Neural progenitor cell (in vitro differentiated cells): ENCODE measurements around the gene PLA2G5. TPM values are rescaled to one million over a fixed set of nuclear protein-coding genes. Genes with fewer than 3 reads are reported as not detected.

Source experiments
- DNase-seq: peaks from one replicate; pipeline ENCODE4 v3.0.0-alpha.2; 2016; ENCODE audit warnings: low spot score
- H2AFZ ChIP-seq: fragments of 200-600 bp; sonication (generic); replicated peaks from 2 replicates; pipeline ENCODE4 v1.6.1; 2016; ENCODE audit warnings: antibody characterized with exemption
- H3F3A ChIP-seq: fragments of 200-600 bp; sonication (generic); 2 replicates; pipeline ENCODE4 v1.6.1; 2016; ENCODE audit warnings: antibody characterized with exemption, low read depth
- H3K27ac ChIP-seq: fragments of 200-600 bp; sonication (generic); 2 replicates; pipeline ENCODE4 v1.5.1; 2016; ENCODE audit warnings: mild to moderate bottlenecking
- H3K27me3 ChIP-seq: fragments of 200-600 bp; sonication (generic); 2 replicates; pipeline ENCODE4 v1.6.1; 2016; ENCODE audit warnings: mild to moderate bottlenecking, moderate library complexity
- H3K36me3 ChIP-seq: fragments of 200-600 bp; sonication (generic); 2 replicates; pipeline ENCODE4 v1.5.1; 2016
- H3K4me1 ChIP-seq: fragments of 200-600 bp; sonication (generic); 2 replicates; pipeline ENCODE4 v1.6.1; 2016; ENCODE audit warnings: mixed run types
- H3K4me2 ChIP-seq: fragments of 200-600 bp; sonication (generic); 2 replicates; pipeline ENCODE4 v1.6.1; 2016
- H3K4me3 ChIP-seq: fragments of 200-600 bp; sonication (generic); 2 replicates; pipeline ENCODE4 v1.5.1; 2016
- H3K79me2 ChIP-seq: fragments of 200-600 bp; sonication (generic); 2 replicates; pipeline ENCODE4 v1.6.1; 2016; ENCODE audit warnings: low read depth
- H3K9ac ChIP-seq: fragments of 200-600 bp; sonication (generic); 2 replicates; pipeline ENCODE4 v1.6.1; 2016
- H3K9me3 ChIP-seq: fragments of 200-600 bp; sonication (generic); 2 replicates; pipeline ENCODE4 v1.5.1; 2016; ENCODE audit warnings: low read depth
- H4K20me1 ChIP-seq: fragments of 200-600 bp; sonication (generic); 2 replicates; pipeline ENCODE4 v1.6.1; 2016; ENCODE audit warnings: low read depth
- H3K27ac Mint-ChIP-seq: 3 replicates; pipeline ENCODE4 v1.8.0; 2021; ENCODE audit warnings: mixed read lengths
- H3K27me3 Mint-ChIP-seq: 2 replicates; pipeline ENCODE4 v1.8.0; 2022; ENCODE audit warnings: low read depth, mild to moderate bottlenecking, inconsistent platforms, moderate library complexity, mixed read lengths; ENCODE audit not compliant: insufficient read depth
- H3K36me3 Mint-ChIP-seq: 3 replicates; pipeline ENCODE4 v1.8.0; 2021; ENCODE audit warnings: mixed read lengths
- H3K4me1 Mint-ChIP-seq: 3 replicates; pipeline ENCODE4 v1.8.0; 2021; ENCODE audit warnings: mixed read lengths
- H3K4me3 Mint-ChIP-seq: 3 replicates; pipeline ENCODE4 v1.8.0; 2021; ENCODE audit warnings: mild to moderate bottlenecking, moderate library complexity, mixed read lengths
- H3K9me3 Mint-ChIP-seq: 3 replicates; pipeline ENCODE4 v1.8.0; 2020; ENCODE audit warnings: mixed read lengths
- CTCF ChIP-seq: fragments of 200-600 bp; sonication (generic); IDR thresholded peaks from 2 replicates; pipeline ENCODE4 v1.5.1; 2017; ENCODE audit warnings: antibody characterized with exemption, mild to moderate bottlenecking
- EZH2 ChIP-seq: fragments of 200-600 bp; sonication (generic); IDR thresholded peaks from 2 replicates; pipeline ENCODE4 v1.6.1; 2017; ENCODE audit warnings: antibody characterized with exemption, mild to moderate bottlenecking, moderate library complexity
- EZH2phosphoT487 ChIP-seq: fragments of 200-600 bp; sonication (generic); IDR thresholded peaks from 2 replicates; pipeline ENCODE4 v1.6.1; 2017; ENCODE audit warnings: antibody characterized with exemption
- total RNA-seq: library from RNA; depleted of rRNA; stranded (reverse); fragments of >200 nt; gene quantifications from 2 replicates; pipeline ENCODE4 v1.2.3, GENCODE V29; 2015; ENCODE audit warnings: low replicate concordance

Gene PLA2G5
- total RNA-seq, 1 donor from 2014 or later: not detected

GRCh38 chr1:20032425-20032824 is 37.6 kb upstream of the PLA2G5 start:
- Histone ChIP-seq H3K4me2 (no peak overlapping the region), H3K36me3 (no peaks in the 10 kb centered on the region), H2AFZ (no peak overlapping the region), H3K27me3 (no peaks in the 10 kb centered on the region), H4K20me1 (no peaks in the 10 kb centered on the region), H3F3A (no peaks in the 10 kb centered on the region), H3K9ac (no peak overlapping the region), H3K9me3 (no peaks in the 10 kb centered on the region), H3K27ac (no peak overlapping the region), H3K79me2 (no peaks in the 10 kb centered on the region), H3K4me1 (no peaks in the 10 kb centered on the region), H3K4me3 (no peak overlapping the region)
- Mint-ChIP-seq H3K27me3 (peaks cover 2% of the 10 kb centered on the region), H3K27ac (no peak overlapping the region), H3K4me3 (no peak overlapping the region), H3K9me3 (peaks cover 16% of the 10 kb centered on the region), H3K4me1 (no peaks in the 10 kb centered on the region), H3K36me3 (no peaks in the 10 kb centered on the region)
- TF ChIP-seq EZH2 (no peak), CTCF (no peak), EZH2phosphoT487 (no peak)
- DNase-seq: no peak

- Mint-ChIP-seq H3K4me3 (no peak overlapping the region), H3K27ac (no peak overlapping the region), H3K9me3 (peaks cover 16% of the 10 kb centered on the region), H3K4me1 (no peaks in the 10 kb centered on the region), H3K27me3 (peaks cover 4% of the 10 kb centered on the region), H3K36me3 (no peaks in the 10 kb centered on the region)
- Histone ChIP-seq H3K4me3 (no peak overlapping the region), H3K36me3 (no peaks in the 10 kb centered on the region), H3K27ac (no peak overlapping the region), H2AFZ (no peak overlapping the region), H3K9ac (no peak overlapping the region), H3K27me3 (no peaks in the 10 kb centered on the region), H3F3A (no peaks in the 10 kb centered on the region), H4K20me1 (no peaks in the 10 kb centered on the region), H3K4me1 (no peaks in the 10 kb centered on the region), H3K9me3 (no peaks in the 10 kb centered on the region), H3K79me2 (no peaks in the 10 kb centered on the region), H3K4me2 (no peak overlapping the region)
- TF ChIP-seq EZH2: no peak
- no peak for TF ChIP-seq CTCF
- TF ChIP-seq EZH2phosphoT487: no peak
- no peak for DNase-seq
These were observed 36.6 kb upstream of the PLA2G5 start for GRCh38 chr1:20033420-20033819.

GRCh38 chr1:20035114-20035513 is 34.9 kb upstream of the PLA2G5 start:
- Mint-ChIP-seq H3K36me3 (no peaks in the 10 kb centered on the region), H3K27ac (no peak overlapping the region), H3K4me1 (no peaks in the 10 kb centered on the region), H3K27me3 (peaks cover 3% of the 10 kb centered on the region), H3K4me3 (no peak overlapping the region), H3K9me3 (peaks cover 16% of the 10 kb centered on the region)
- H2AFZ ChIP-seq: no peak overlapping the region
- no peaks in the 10 kb centered on the region for H3F3A ChIP-seq
- no peaks in the 10 kb centered on the region for H4K20me1 ChIP-seq
- no peaks in the 10 kb centered on the region for H3K9me3 ChIP-seq
- DNase-seq: no peak
- no peaks in the 10 kb centered on the region for H3K4me1 ChIP-seq
- H3K27me3 ChIP-seq: no peaks in the 10 kb centered on the region
- H3K79me2 ChIP-seq: no peaks in the 10 kb centered on the region
- no peak overlapping the region for H3K4me3 ChIP-seq
- H3K9ac ChIP-seq: no peak overlapping the region
- TF ChIP-seq EZH2 (no peak), EZH2phosphoT487 (no peak), CTCF (no peak)
- no peak overlapping the region for H3K4me2 ChIP-seq
- H3K36me3 ChIP-seq: no peaks in the 10 kb centered on the region
- H3K27ac ChIP-seq: no peak overlapping the region
